Bronchial epithelial cell (primary cell): ENCODE measurements around the gene LDB3. TPM values are rescaled to one million over a fixed set of nuclear protein-coding genes. Genes with fewer than 3 reads are reported as not detected.

Experiments
- DNase-seq: peaks from one replicate; pipeline ENCODE4 v3.0.0-alpha.2; 2010; ENCODE audit warnings: low read depth
- FAIRE-seq: peaks from 2 replicates; lab custom pipeline; 2011; peaks lifted over from hg19 to GRCh38; lab: Jason Lieb, UNC
- H3K27me3 ChIP-seq: 2 replicates; pipeline ENCODE4 v1.5.1; 2011; ENCODE audit warnings: low read length; ENCODE audit not compliant: control insufficient read depth, insufficient read depth
- H3K36me3 ChIP-seq: 2 replicates; pipeline ENCODE4 v1.5.1; 2011; ENCODE audit warnings: low read length; ENCODE audit not compliant: control insufficient read depth, insufficient read depth
- H3K4me3 ChIP-seq: 2 replicates; pipeline ENCODE4 v1.5.1; 2011; ENCODE audit warnings: mild to moderate bottlenecking, low read depth, low read length, control low read depth
- CTCF ChIP-seq: IDR thresholded peaks from 2 replicates; pipeline ENCODE4 v1.5.1; 2011; ENCODE audit warnings: mild to moderate bottlenecking, moderate library complexity, low read length, control low read depth, inconsistent platforms; ENCODE audit not compliant: insufficient read depth, severe bottlenecking
- total RNA-seq: library from RNA; depleted of rRNA; stranded (reverse); fragments of >200 nt; gene quantifications from 2 replicates; pipeline ENCODE4 v1.2.1, GENCODE V29; 2014

LDB3 gene
- total RNA-seq, 1 donor from 2014 or later: not detected

GRCh38 chr10:86753638-86754434 is 85.5 kb downstream of the LDB3 start:
- Histone ChIP-seq H3K4me3 (no peak overlapping the region), H3K27me3 (no peaks in the 10 kb centered on the region), H3K36me3 (no peaks in the 10 kb centered on the region)
- no peak for FAIRE-seq
- no peak for TF ChIP-seq CTCF
- peak; percentile 23 for DNase-seq

GRCh38 chr10:86755454-86755739 is 87.1 kb downstream of the LDB3 start:
- no peak for TF ChIP-seq CTCF
- FAIRE-seq: no peak
- peak overlapping the region; percentile 88 for H3K4me3 ChIP-seq
- no peak for DNase-seq
- no peaks in the 10 kb centered on the region for H3K27me3 ChIP-seq
- no peaks in the 10 kb centered on the region for H3K36me3 ChIP-seq

- no peak for FAIRE-seq
- no peak for TF ChIP-seq CTCF
- DNase-seq: peak; percentile 46
Measured at GRCh38 chr10:86755740-86756510, 87.6 kb downstream of the LDB3 start.

GRCh38 chr10:86756511-86757112 is 88.3 kb downstream of the LDB3 start, which contains the start of gene BMPR1A:
BMPR1A (plus strand) TSS chr10:86756619; CDS start chr10:86876019, 119,400 bp downstream.
- TF ChIP-seq CTCF: no peak
- no peaks in the 10 kb centered on the region for H3K27me3 ChIP-seq
- H3K36me3 ChIP-seq: no peaks in the 10 kb centered on the region
- FAIRE-seq (no peak), DNase-seq (peak; percentile 54)
- H3K4me3 ChIP-seq: peak within 1 kb of the TSS; percentile 88

More at GRCh38 chr10:86755740-86756510, 87.6 kb downstream of the LDB3 start:
- H3K4me3 ChIP-seq: peak overlapping the region; percentile 88
- H3K36me3 ChIP-seq: no peaks in the 10 kb centered on the region
- H3K27me3 ChIP-seq: no peaks in the 10 kb centered on the region

GRCh38 chr10:86757113-86757972 is 89.0 kb downstream of the LDB3 start:
- no peak for FAIRE-seq

More at GRCh38 chr10:86757113-86757972, 89.0 kb downstream of the LDB3 start:
- peak; percentile 13 for TF ChIP-seq CTCF
- H3K36me3 ChIP-seq: no peaks in the 10 kb centered on the region
- H3K4me3 ChIP-seq: peak overlapping the region; percentile 61
- H3K27me3 ChIP-seq: no peaks in the 10 kb centered on the region
- DNase-seq: peak; percentile 50
